Colonic mucosa (tissue), 4 donors: ENCODE results near the gene PSMC2. TPM values are rescaled to one million over a fixed set of nuclear protein-coding genes. Genes with fewer than 3 reads are reported as not detected.

Source experiments
- DNase-seq: peaks from one replicate; pipeline ENCODE4 v3.0.0-alpha.2; 2020
- H3K27ac ChIP-seq: fragments of 200-600 bp; one replicate; pipeline ENCODE4 v1.8.0; 2021
- H3K27me3 ChIP-seq: fragments of 200-600 bp; one replicate; pipeline ENCODE4 v1.8.0; 2021
- H3K36me3 ChIP-seq: fragments of 200-600 bp; one replicate; pipeline ENCODE4 v1.8.0; 2021
- H3K4me1 ChIP-seq: fragments of 200-600 bp; one replicate; pipeline ENCODE4 v1.8.0; 2021; ENCODE audit warnings: mild to moderate bottlenecking
- H3K4me3 ChIP-seq: fragments of 200-600 bp; one replicate; pipeline ENCODE4 v1.8.0; 2021
- H3K9ac ChIP-seq, 2 donors: one replicate each; pipeline ENCODE4 v1.7.0; 2013; ENCODE audit warnings: control low read depth in 2 of 2, low read depth in 2 of 2, low read length in 2 of 2
- H3K9me3 ChIP-seq: fragments of 200-600 bp; one replicate; pipeline ENCODE4 v1.8.0; 2021
- CTCF ChIP-seq: fragments of 200-600 bp; IDR thresholded peaks from one replicate; pipeline ENCODE4 v1.8.0; 2022; ENCODE audit warnings: antibody characterized with exemption, mild to moderate bottlenecking
- intact Hi-C: fragments of 100-400 bp; cut with DNase I; formaldehyde crosslinking; loops from one replicate; pipeline ENCODE4 v1.14.1; 2022
- total RNA-seq, 2 donors: library from RNA; stranded (reverse); fragmentation: NEBNext Ultra II Directional in 1 of 2; extraction: Animal tissue kit (Norgen Biotek cat#: 25700) in 1 of 2; gene quantifications; one replicate each; pipeline ENCODE4 v1.2.1, GENCODE V29; 2021
- donor health status: healthy.
- donor health status: DM: no; HTN: no; CAD: no.
- donor health status: DM: no; HTN: no; CAD: no.

PSMC2 gene
- total RNA-seq, 2 donors from 2014 or later: 75.6 to 109 TPM

- Histone ChIP-seq H3K4me3 (no peak overlapping the region), H3K9me3 (no peaks in the 10 kb centered on the region), H3K27me3 (no peaks in the 10 kb centered on the region), H3K36me3 (peaks cover 3% of the 10 kb centered on the region), H3K9ac (no peak overlapping the region), H3K4me1 (no peaks in the 10 kb centered on the region), H3K27ac (no peak overlapping the region)
- intact Hi-C loops: loop anchor here (10.0 kb wide), 1 partner anchor 50 kb away; no protein-coding TSS in a partner anchor
- no peak for TF ChIP-seq CTCF
- DNase-seq: no peak
Observed at GRCh38 chr7:103314852-103315251, 32.6 kb upstream of the PSMC2 start.

- no peaks in the 10 kb centered on the region for H3K27me3 ChIP-seq
- intact Hi-C loops: loop anchor here (10.0 kb wide), 1 partner anchor 48 kb away; no protein-coding TSS in a partner anchor
Observed at GRCh38 chr7:103316380-103316941, 31.0 kb upstream of the PSMC2 start.

GRCh38 chr7:103317009-103317408, 30.4 kb upstream of the PSMC2 start:
- DNase-seq: no peak
- Histone ChIP-seq H3K36me3 (peaks cover 3% of the 10 kb centered on the region), H3K27me3 (no peaks in the 10 kb centered on the region), H3K4me3 (no peak overlapping the region), H3K4me1 (no peaks in the 10 kb centered on the region), H3K9ac (no peak overlapping the region), H3K27ac (no peak overlapping the region), H3K9me3 (no peaks in the 10 kb centered on the region)
- intact Hi-C loops: loop anchor here (10.0 kb wide), 1 partner anchor 48 kb away; no protein-coding TSS in a partner anchor
- TF ChIP-seq CTCF: no peak

More at GRCh38 chr7:103316380-103316941, 31.0 kb upstream of the PSMC2 start:
- Histone ChIP-seq H3K4me1 (no peaks in the 10 kb centered on the region), H3K36me3 (peaks cover 3% of the 10 kb centered on the region), H3K27ac (no peak overlapping the region), H3K9me3 (no peaks in the 10 kb centered on the region), H3K4me3 (no peak overlapping the region), H3K9ac (no peak overlapping the region)
- DNase-seq: no peak
- TF ChIP-seq CTCF: no peak

- no peak for DNase-seq
- H3K27me3 ChIP-seq: no peaks in the 10 kb centered on the region
- no peaks in the 10 kb centered on the region for H3K9me3 ChIP-seq
- no peak overlapping the region for H3K27ac ChIP-seq
- no peak overlapping the region for H3K4me3 ChIP-seq
- H3K4me1 ChIP-seq: no peaks in the 10 kb centered on the region
- H3K9ac ChIP-seq: no peak overlapping the region
- peaks cover 13% of the 10 kb centered on the region for H3K36me3 ChIP-seq
- intact Hi-C loops: no loop called here
- TF ChIP-seq CTCF: no peak
Observed at GRCh38 chr7:103325744-103326143, 21.7 kb upstream of the PSMC2 start.

- TF ChIP-seq CTCF: no peak
Observed at GRCh38 chr7:103336761-103337160, 10.7 kb upstream of the PSMC2 start.

More at GRCh38 chr7:103336761-103337160, 10.7 kb upstream of the PSMC2 start:
- H3K9me3 ChIP-seq: no peaks in the 10 kb centered on the region
- H3K27ac ChIP-seq: no peak overlapping the region
- no peak for DNase-seq
- no peaks in the 10 kb centered on the region for H3K27me3 ChIP-seq
- intact Hi-C loops: loop anchor here (5.0 kb wide), 1 partner anchor 34 kb away; no protein-coding TSS in a partner anchor
- H3K9ac ChIP-seq: no peak overlapping the region
- H3K36me3 ChIP-seq: no peaks in the 10 kb centered on the region
- no peaks in the 10 kb centered on the region for H3K4me1 ChIP-seq
- H3K4me3 ChIP-seq: no peak overlapping the region
